H1 (cell line): ENCODE measurements around the gene PTGDR2. TPM values are rescaled to one million over a fixed set of nuclear protein-coding genes. Genes with fewer than 3 reads are reported as not detected.

Experiments
- CTCF ChIA-PET: fragments of 300-600 bp; sonication (Branson Sonifier 250); formaldehyde crosslinking; loops from one replicate; lab custom pipeline; 2021; ENCODE audit not compliant: partially characterized antibody; lab: Charles Lee
- POLR2A ChIA-PET: fragments of 300-600 bp; sonication (Branson Sonifier 250); formaldehyde crosslinking; loops from one replicate; lab custom pipeline; 2021; ENCODE audit warnings: inconsistent platforms; ENCODE audit not compliant: partially characterized antibody; lab: Charles Lee
- DNase-seq, 2 experiments: peaks; one replicate each; pipeline versions ENCODE4 v3.0.0 to v3.0.0-alpha.2; 2010 to 2022; ENCODE audit warnings: low spot score in 2 of 2, low read depth in 1 of 2, mixed read lengths in 1 of 2
- FAIRE-seq: peaks from 2 replicates; lab custom pipeline; 2011; peaks lifted over from hg19 to GRCh38; lab: Jason Lieb, UNC
- H2AFZ ChIP-seq: 2 replicates; pipeline ENCODE4 v1.8.1; 2012; ENCODE audit warnings: low read length, inconsistent platforms
- H2AK5ac ChIP-seq: 2 replicates; pipeline ENCODE4 v1.6.1; 2013; ENCODE audit warnings: low read depth, low read length
- H2BK120ac ChIP-seq: replicated peaks from 2 replicates; pipeline ENCODE3; 2013; ENCODE audit warnings: low read depth, low read length, inconsistent platforms
- H2BK12ac ChIP-seq: 2 replicates; pipeline ENCODE4 v1.6.1; 2013; ENCODE audit warnings: low read depth, low read length
- H2BK15ac ChIP-seq: 2 replicates; pipeline ENCODE4 v1.6.1; 2013; ENCODE audit warnings: low read length
- H2BK20ac ChIP-seq: 2 replicates; pipeline ENCODE4 v1.6.1; 2013; ENCODE audit warnings: low read length
- H2BK5ac ChIP-seq: 2 replicates; pipeline ENCODE4 v1.6.1; 2013; ENCODE audit warnings: low read depth, low read length
- H3K14ac ChIP-seq: 2 replicates; pipeline ENCODE4 v1.6.1; 2013; ENCODE audit warnings: inconsistent platforms; ENCODE audit not compliant: insufficient read length
- H3K18ac ChIP-seq: 2 replicates; pipeline ENCODE4 v1.6.1; 2013; ENCODE audit warnings: low read length; ENCODE audit errors: extremely low read depth
- H3K23ac ChIP-seq: 2 replicates; pipeline ENCODE4 v1.6.1; 2013; ENCODE audit warnings: inconsistent platforms; ENCODE audit not compliant: insufficient read length
- H3K23me2 ChIP-seq: 2 replicates; pipeline ENCODE4 v1.6.1; 2013; ENCODE audit warnings: low read depth, low read length
- H3K27ac ChIP-seq: 2 replicates; pipeline ENCODE4 v1.6.1; 2011; ENCODE audit warnings: low read depth, low read length, inconsistent platforms
- H3K27me3 ChIP-seq, 4 experiments: replicated peaks in 1 of 4; 1 replicate in 1 of 4; 2 replicates in 3 of 4; pipeline versions ENCODE4 v1.6.1 to v1.8.1; 2011 to 2013; ENCODE audit warnings: low read length in 3 of 4, mild to moderate bottlenecking in 3 of 4, inconsistent platforms in 2 of 4, mixed read lengths in 2 of 4, moderate library complexity in 1 of 4; ENCODE audit not compliant: control insufficient read depth in 3 of 4, insufficient read depth in 3 of 4; ENCODE audit errors: extremely low read depth in 1 of 4
- H3K36me3 ChIP-seq, 4 experiments: 2 replicates each; pipeline versions ENCODE4 v1.6.1 to v1.8.1; 2011 to 2013; ENCODE audit warnings: mild to moderate bottlenecking in 4 of 4, low read length in 3 of 4, moderate library complexity in 2 of 4, control low read depth in 1 of 4, inconsistent platforms in 1 of 4; ENCODE audit not compliant: insufficient read depth in 4 of 4, control insufficient read depth in 2 of 4
- H3K4ac ChIP-seq: replicated peaks from 2 replicates; pipeline ENCODE3; 2013; ENCODE audit warnings: low read length, low read depth, mixed read lengths, inconsistent platforms; ENCODE audit not compliant: insufficient read length
- H3K4me1 ChIP-seq, 4 experiments: replicated peaks in 1 of 4; 1 replicate in 1 of 4; 2 replicates in 3 of 4; pipeline versions ENCODE4 v1.6.1 to v1.8.1; 2011 to 2013; ENCODE audit warnings: low read length in 3 of 4, inconsistent platforms in 2 of 4, mixed read lengths in 1 of 4; ENCODE audit not compliant: insufficient read depth in 4 of 4, control insufficient read depth in 3 of 4
- H3K4me2 ChIP-seq, 2 experiments: 2 replicates each; pipeline versions ENCODE4 v1.6.1 to v1.8.1; 2011 to 2013; ENCODE audit warnings: low read depth in 2 of 2, low read length in 2 of 2, control low read depth in 1 of 2, inconsistent platforms in 1 of 2, mild to moderate bottlenecking in 1 of 2; ENCODE audit not compliant: insufficient read depth in 1 of 2
- H3K4me3 ChIP-seq, 4 experiments: fragments of 200-600, 300-600 bp in 1 of 4; sonication (generic), shearing (Covaris generic), sonication (Bioruptor Twin) in 1 of 4; 2 replicates each; pipeline versions ENCODE4 v1.5.1 to v1.8.1; 2011 to 2016; ENCODE audit warnings: low read length in 4 of 4, low read depth in 3 of 4, control low read depth in 2 of 4, inconsistent platforms in 2 of 4, mild to moderate bottlenecking in 2 of 4, mixed read lengths in 1 of 4, moderate library complexity in 1 of 4; ENCODE audit not compliant: insufficient read depth in 2 of 4; ENCODE audit errors: extremely low read depth in 1 of 4
- H3K56ac ChIP-seq: replicated peaks from 2 replicates; pipeline ENCODE3; 2013; ENCODE audit warnings: low read depth, mild to moderate bottlenecking, mixed read lengths, low read length, inconsistent platforms; ENCODE audit not compliant: insufficient read length
- H3K79me1 ChIP-seq: 2 replicates; pipeline ENCODE4 v1.6.1; 2013; ENCODE audit warnings: low read depth, low read length, control low read depth
- H3K79me2 ChIP-seq, 2 experiments: 2 replicates each; pipeline versions ENCODE4 v1.6.1 to v1.8.1; 2012 to 2013; ENCODE audit warnings: low read length in 2 of 2, mild to moderate bottlenecking in 2 of 2, inconsistent platforms in 1 of 2; ENCODE audit not compliant: insufficient read depth in 2 of 2, control insufficient read depth in 1 of 2
- H3K9ac ChIP-seq, 4 experiments: replicated peaks in 1 of 4; 1 replicate in 1 of 4; 2 replicates in 3 of 4; pipeline versions ENCODE4 v1.6.1 to v1.8.1; 2011 to 2013; ENCODE audit warnings: low read depth in 3 of 4, low read length in 3 of 4, control low read depth in 2 of 4, mild to moderate bottlenecking in 2 of 4, moderate library complexity in 2 of 4, inconsistent platforms in 1 of 4; ENCODE audit errors: extremely low read depth in 1 of 4
- H3K9me3 ChIP-seq, 2 experiments: 2 replicates each; pipeline versions ENCODE4 v1.6.1 to v1.8.1; 2012 to 2013; ENCODE audit warnings: mild to moderate bottlenecking in 2 of 2, moderate library complexity in 2 of 2, control low read depth in 1 of 2, inconsistent platforms in 1 of 2, low read depth in 1 of 2, low read length in 1 of 2, mixed read lengths in 1 of 2; ENCODE audit not compliant: insufficient read depth in 2 of 2
- H4K20me1 ChIP-seq, 2 experiments: replicated peaks in 1 of 2; 2 replicates each; pipeline versions ENCODE3 to v1.8.1; 2011 to 2013; ENCODE audit warnings: inconsistent platforms in 2 of 2, low read length in 2 of 2, mild to moderate bottlenecking in 1 of 2; ENCODE audit not compliant: insufficient read depth in 2 of 2, control insufficient read depth in 1 of 2
- H4K5ac ChIP-seq: 2 replicates; pipeline ENCODE4 v1.6.1; 2013; ENCODE audit warnings: low read length, low read depth, mixed read lengths, inconsistent platforms; ENCODE audit not compliant: insufficient read length
- H4K8ac ChIP-seq: 2 replicates; pipeline ENCODE4 v1.8.0; 2013; ENCODE audit warnings: mild to moderate bottlenecking, moderate library complexity, low read length, inconsistent platforms; ENCODE audit not compliant: insufficient read depth; ENCODE audit errors: extremely low read depth
- H4K91ac ChIP-seq: replicated peaks from 2 replicates; pipeline ENCODE3; 2013; ENCODE audit warnings: low read length, mixed read lengths, inconsistent platforms; ENCODE audit not compliant: insufficient read length
- CEBPB ChIP-seq: IDR thresholded peaks from 2 replicates; pipeline ENCODE4 v1.6.1; 2012; ENCODE audit warnings: low read depth, low read length
- FOSL1 ChIP-seq: IDR thresholded peaks from 2 replicates; pipeline ENCODE4 v1.6.1; 2011; ENCODE audit warnings: mild to moderate bottlenecking, low read depth, low read length, moderate library complexity; ENCODE audit not compliant: insufficient read depth
- HDAC6 ChIP-seq: IDR thresholded peaks from one replicate; pipeline ENCODE4 v1.7.1; 2012; ENCODE audit warnings: low read depth, mild to moderate bottlenecking, inconsistent platforms, low read length, moderate library complexity
- KDM5A ChIP-seq: fragments of 200-600 bp; IDR thresholded peaks from 2 replicates; pipeline ENCODE4 v1.7.1; 2012; ENCODE audit warnings: mild to moderate bottlenecking, low read length, inconsistent platforms, mixed read lengths
- SIN3A ChIP-seq, 2 experiments: IDR thresholded peaks in 1 of 2; conservative IDR thresholded peaks in 1 of 2; 2 replicates each; pipeline ENCODE4 v1.6.1; 2011 to 2012; ENCODE audit warnings: low read length in 2 of 2, improper control_type of control experiment in 1 of 2, low read depth in 1 of 2, mild to moderate bottlenecking in 1 of 2
- SIRT6 ChIP-seq: IDR thresholded peaks from one replicate; pipeline ENCODE4 v1.7.1; 2012; ENCODE audit warnings: low read length, inconsistent platforms
- SRF ChIP-seq: IDR thresholded peaks from 2 replicates; pipeline ENCODE4 v1.6.1; 2011; ENCODE audit warnings: mild to moderate bottlenecking, low read depth, low read length, moderate library complexity
- TAF7 ChIP-seq: optimal IDR thresholded peaks from 2 replicates; pipeline ENCODE3; 2011; ENCODE audit warnings: low read depth, mild to moderate bottlenecking, inconsistent platforms, low read length, moderate library complexity, borderline replicate concordance
- USF2 ChIP-seq: IDR thresholded peaks from 2 replicates; pipeline ENCODE4 v1.6.1; 2011; ENCODE audit warnings: low read length, improper control_type of control experiment
- YY1 ChIP-seq: IDR thresholded peaks from 2 replicates; pipeline ENCODE4 v1.6.1; 2011; ENCODE audit warnings: low read depth, mild to moderate bottlenecking, low read length
- WGBS, 2 experiments: shearing (Covaris generic) in 1 of 2; methylation state at CpG; one replicate each; pipeline versions ENCODE4 v1.1.6 to v1.1.7; 2013 to 2015; ENCODE audit warnings: low lambda C conversion rate in 2 of 2, mixed read lengths in 2 of 2, inconsistent platforms in 1 of 2, low coverage in 1 of 2, missing lambda C conversion rate in 1 of 2; ENCODE audit not compliant: insufficient replicate concordance in 2 of 2, insufficient coverage in 1 of 2, insufficient read length in 1 of 2; ENCODE audit errors: extremely low coverage in 1 of 2, missing lambda C conversion rate in 1 of 2; 5-methylcytosine and 5-hydroxymethylcytosine counted together
- polyA plus RNA-seq, 7 experiments: library from polyadenylated mRNA; depleted of rRNA in 3 of 7; stranded (reverse) in 5 of 7; unstranded in 2 of 7; fragments of >200 nt in 5 of 7; fragments of 200-250 nt in 2 of 7; gene quantifications; 1 replicate in 5 of 7; 2 replicates in 1 of 7; 4 replicates in 1 of 7; pipeline versions ENCODE4 v1.2.1 to v1.2.3, GENCODE V29; 2011 to 2013; ENCODE audit warnings: missing spikeins in 2 of 7, mixed read lengths in 2 of 7
- total RNA-seq: library from RNA; stranded (reverse); fragmentation: NEBNext Ultra II Directional; extraction: Animal tissue kit (Norgen Biotek cat#: 25700); gene quantifications from 2 replicates; pipeline ENCODE4 v1.2.1, GENCODE V29; 2021

PTGDR2 gene
- total and polyA plus RNA-seq, 2 of the 8 experiments (the other 6 are each of a cell fraction or from before 2014, with no cell fraction given), result 0.20 TPM; not detected in 1

GRCh38 chr11:60870733-60871377 is 15.1 kb upstream of the PTGDR2 start:
- no peak overlapping the region for H3K18ac ChIP-seq
- no peak overlapping the region for H2BK20ac ChIP-seq
- H2AFZ ChIP-seq, result no peak overlapping the region
- H4K8ac ChIP-seq, result no peak overlapping the region; the same call in 1 of the 2 replicates
- H3K9me3 ChIP-seq, result no peaks in the 10 kb centered on the region
- no peak overlapping the region for H2BK120ac ChIP-seq
- ChIA-PET POLR2A (interaction anchor here (0.8 to 4.2 kb wide), 2 partner anchors 16 to 20 kb away, joined by 5 to 20 read pairs; partner anchors contain the start of gene PTGDR2), CTCF (interaction anchor here (1.1 to 9.5 kb wide), 9 partner anchors 10 to 95 kb away, joined by 3 to 52 read pairs (median 7); partner anchors contain the start of gene PTGDR2)
- H4K20me1 ChIP-seq, result no peaks in the 10 kb centered on the region
- no peak overlapping the region for H4K5ac ChIP-seq
- no peak overlapping the region for H3K14ac ChIP-seq
- no peak overlapping the region for H2AK5ac ChIP-seq
- no peaks in the 10 kb centered on the region for H3K79me2 ChIP-seq
- H3K4me1 ChIP-seq, result peaks cover 0 to 4% (median 0%) of the 10 kb centered on the region in 4 experiments; a peak in 4 of 7 replicates
- H4K91ac ChIP-seq, result no peak overlapping the region
- no peaks in the 10 kb centered on the region for H3K27me3 ChIP-seq
- TF ChIP-seq SIRT6 (no peak), TAF7 (no peak), CEBPB (no peak), YY1 (no peak), USF2 (no peak), SRF (no peak), SIN3A (conservative IDR thresholded peaks at IDR 0.05 in 1 of 2, IDR thresholded peaks at IDR 0.05 in 1 of 2; ENCODE audit: low read depth in 1 of 2, low read length in 2 of 2) (no peak), FOSL1 (no peak), KDM5A (no peak), HDAC6 (no peak)
- H2BK15ac ChIP-seq, result no peak overlapping the region
- no peaks in the 10 kb centered on the region for H3K36me3 ChIP-seq
- FAIRE-seq (no peak), DNase-seq (no peak)
- H3K79me1 ChIP-seq, result no peaks in the 10 kb centered on the region
- H3K4me3 ChIP-seq, result no peak overlapping the region
- H3K23me2 ChIP-seq, result no peaks in the 10 kb centered on the region
- no peak overlapping the region for H3K4ac ChIP-seq
- H2BK12ac ChIP-seq, result no peak overlapping the region
- H3K56ac ChIP-seq, result no peak overlapping the region
- no peak overlapping the region for H3K23ac ChIP-seq
- H2BK5ac ChIP-seq, result no peak overlapping the region
- H3K4me2 ChIP-seq, result no peak overlapping the region
- H3K27ac ChIP-seq, result no peak overlapping the region
- H3K9ac ChIP-seq, result no peak overlapping the region
- 87% methylated on average over 13 of the region's 13 CpGs; no CpG with 5 or more reads in 1 of the 2 experiments for WGBS, 2 experiments
